ENCODE results near the gene IKBKE. TPM values are rescaled to one million over a fixed set of nuclear protein-coding genes. Genes with fewer than 3 reads are reported as not detected.

IKBKE gene
- total RNA-seq, 1 experiment from 2014 or later = 36.0 TPM

DNA sequence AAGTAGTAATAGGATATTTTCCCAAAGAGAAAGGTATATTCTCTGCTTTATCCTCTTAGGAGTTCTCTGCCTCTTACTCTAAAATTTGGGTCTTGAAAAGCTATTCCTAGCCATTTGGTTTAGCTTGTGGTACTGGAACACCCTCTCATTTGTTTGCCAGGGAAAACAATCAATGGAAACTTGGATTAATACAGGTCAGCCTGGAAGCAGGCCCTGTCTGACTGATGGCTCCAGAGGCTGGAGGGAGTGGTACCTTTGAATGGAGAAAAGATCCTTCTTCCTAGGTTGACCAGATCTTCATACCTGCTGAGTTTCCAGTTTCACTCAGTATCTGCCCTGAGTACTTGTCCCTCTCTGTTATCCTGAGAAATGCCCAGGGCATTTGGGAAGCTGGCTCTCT is 31.7 kb upstream of the IKBKE start:
- H3K4me1 ChIP-seq (ENCODE audit: low read length) = no peaks in the 10 kb centered on the region
- H3K9me2 ChIP-seq (replicated peaks; ENCODE audit: insufficient read depth, low read length) = no peaks in the 10 kb centered on the region
- no peak for DNase-seq
- no peaks in the 10 kb centered on the region for H3K27me3 ChIP-seq (ENCODE audit: low read length)
- H2AFZ ChIP-seq (ENCODE audit: low read length) = no peak overlapping the region
- H3K9me3 ChIP-seq (ENCODE audit: low read length) = no peaks in the 10 kb centered on the region
- no peaks in the 10 kb centered on the region for H3K79me2 ChIP-seq (ENCODE audit: low read length)
- peaks cover 33% of the 10 kb centered on the region; the same call in 1 of the 2 replicates for H3K36me3 ChIP-seq (ENCODE audit: insufficient read depth, low read length)
- H3K27ac ChIP-seq (ENCODE audit: low read length) = no peak overlapping the region
- no peaks in the 10 kb centered on the region for H4K20me1 ChIP-seq (ENCODE audit: insufficient read depth, low read depth, low read length)
- no peak overlapping the region for H3K4me2 ChIP-seq (ENCODE audit: low read depth, low read length, poor library complexity, severe bottlenecking)
- H3K4me3 ChIP-seq (ENCODE audit: low read length) = no peak overlapping the region
- no peak overlapping the region for H3K9ac ChIP-seq (ENCODE audit: low read length)

DNA sequence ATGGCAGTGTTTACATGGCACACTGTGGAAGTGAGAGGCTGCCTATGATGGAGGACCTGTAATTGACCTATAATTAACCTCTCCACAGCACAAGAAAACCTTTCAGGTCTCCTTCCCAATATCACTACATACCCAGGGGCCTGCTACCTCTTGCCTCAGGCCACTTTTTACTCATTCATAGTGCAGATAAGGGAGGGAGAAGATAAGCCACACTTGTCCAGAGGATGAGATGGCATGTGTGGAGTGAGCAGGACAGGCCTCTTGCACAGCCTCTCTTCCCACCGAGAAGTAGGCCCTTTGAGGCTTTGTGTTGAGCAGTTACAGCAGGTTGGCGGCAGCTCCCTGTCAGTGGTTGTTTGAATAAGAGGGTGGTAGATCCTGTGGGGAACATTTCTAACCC is 31.1 kb upstream of the IKBKE start:
- Histone ChIP-seq H3K27ac (ENCODE audit: low read length) (no peak overlapping the region), H3K9ac (ENCODE audit: low read length) (no peak overlapping the region), H3K79me2 (ENCODE audit: low read length) (no peaks in the 10 kb centered on the region), H3K4me2 (ENCODE audit: low read depth, low read length, poor library complexity, severe bottlenecking) (no peak overlapping the region), H3K4me1 (ENCODE audit: low read length) (no peaks in the 10 kb centered on the region), H2AFZ (ENCODE audit: low read length) (no peak overlapping the region), H3K4me3 (ENCODE audit: low read length) (no peak overlapping the region), H3K9me2 (replicated peaks; ENCODE audit: insufficient read depth, low read length) (no peaks in the 10 kb centered on the region), H3K9me3 (ENCODE audit: low read length) (no peaks in the 10 kb centered on the region), H4K20me1 (ENCODE audit: insufficient read depth, low read depth, low read length) (no peaks in the 10 kb centered on the region), H3K36me3 (ENCODE audit: insufficient read depth, low read length) (peaks cover 31% of the 10 kb centered on the region; the same call in 1 of the 2 replicates), H3K27me3 (ENCODE audit: low read length) (no peaks in the 10 kb centered on the region)
- DNase-seq = no peak

DNA sequence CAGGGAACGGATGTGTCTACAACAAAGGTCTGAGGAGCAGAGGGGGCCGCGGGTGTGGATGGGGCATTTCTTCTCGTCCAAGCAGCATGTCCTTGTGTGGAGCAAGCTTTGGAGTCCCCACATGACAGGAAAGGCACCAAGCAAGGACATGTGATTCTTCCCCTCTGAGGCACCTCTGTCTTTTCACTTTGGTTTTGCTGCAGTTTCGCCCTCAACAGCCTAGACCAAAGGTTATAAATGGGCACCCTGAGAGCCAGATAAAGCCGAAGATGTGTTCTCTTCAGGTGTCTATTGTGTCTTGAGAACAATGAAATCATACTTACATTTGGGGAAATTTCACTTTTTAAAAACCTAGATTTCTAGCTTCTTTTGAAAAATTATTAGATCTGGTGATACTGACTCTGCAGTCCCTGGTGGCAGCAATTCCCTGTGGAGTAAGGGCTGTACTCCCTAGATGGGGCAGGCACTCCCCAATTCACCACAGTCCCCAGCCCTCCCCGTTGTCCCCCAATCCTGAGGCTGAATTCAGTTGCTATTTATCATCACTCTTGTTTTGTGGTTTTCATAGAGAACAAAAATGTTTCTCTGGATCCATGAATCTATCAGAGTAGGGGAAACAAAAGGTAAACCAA is 28.8 kb upstream of the IKBKE start:
- no peaks in the 10 kb centered on the region for H3K9me2 ChIP-seq (replicated peaks; ENCODE audit: insufficient read depth, low read length)
- no peak overlapping the region for H3K4me3 ChIP-seq (ENCODE audit: low read length)
- H2AFZ ChIP-seq (ENCODE audit: low read length) = no peak overlapping the region
- H3K27ac ChIP-seq (ENCODE audit: low read length) = no peak overlapping the region
- no peak overlapping the region for H3K4me2 ChIP-seq (ENCODE audit: low read depth, low read length, poor library complexity, severe bottlenecking)
- no peaks in the 10 kb centered on the region for H3K79me2 ChIP-seq (ENCODE audit: low read length)
- no peak overlapping the region for H3K9ac ChIP-seq (ENCODE audit: low read length)
- no peaks in the 10 kb centered on the region for H3K27me3 ChIP-seq (ENCODE audit: low read length)
- H3K9me3 ChIP-seq (ENCODE audit: low read length) = no peaks in the 10 kb centered on the region
- no peak for DNase-seq
- H3K36me3 ChIP-seq (ENCODE audit: insufficient read depth, low read length) = peaks cover 30% of the 10 kb centered on the region; the same call in 1 of the 2 replicates
- H3K4me1 ChIP-seq (ENCODE audit: low read length) = no peaks in the 10 kb centered on the region
- no peaks in the 10 kb centered on the region for H4K20me1 ChIP-seq (ENCODE audit: insufficient read depth, low read depth, low read length)

DNA sequence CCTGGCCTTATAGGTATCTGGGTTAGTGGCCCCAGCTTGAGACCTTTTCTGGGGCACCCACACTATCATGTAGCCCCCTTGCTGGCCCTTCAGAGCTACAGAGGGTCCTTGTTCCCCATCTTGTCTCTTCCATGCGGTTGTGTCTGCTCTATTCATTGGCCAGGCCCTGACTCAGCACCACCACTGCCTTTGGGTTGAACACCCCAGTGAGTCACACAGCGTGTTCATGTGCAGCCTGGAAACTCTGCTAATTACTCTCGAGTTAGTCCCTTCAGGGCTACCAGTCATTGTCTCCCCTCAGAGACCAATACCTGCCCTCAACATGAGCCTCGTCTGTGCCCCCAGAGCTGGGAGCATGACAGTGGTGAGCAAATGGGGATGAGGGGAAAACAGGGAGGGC is 28.2 kb upstream of the IKBKE start:
- H3K27me3 ChIP-seq (ENCODE audit: low read length) = no peaks in the 10 kb centered on the region
- no peaks in the 10 kb centered on the region for H3K4me1 ChIP-seq (ENCODE audit: low read length)
- no peaks in the 10 kb centered on the region for H3K9me2 ChIP-seq (replicated peaks; ENCODE audit: insufficient read depth, low read length)
- H3K4me2 ChIP-seq (ENCODE audit: low read depth, low read length, poor library complexity, severe bottlenecking) = no peak overlapping the region
- no peak overlapping the region for H3K27ac ChIP-seq (ENCODE audit: low read length)
- no peak overlapping the region for H2AFZ ChIP-seq (ENCODE audit: low read length)
- H3K79me2 ChIP-seq (ENCODE audit: low read length) = no peaks in the 10 kb centered on the region
- no peaks in the 10 kb centered on the region for H4K20me1 ChIP-seq (ENCODE audit: insufficient read depth, low read depth, low read length)
- no peaks in the 10 kb centered on the region for H3K9me3 ChIP-seq (ENCODE audit: low read length)
- H3K4me3 ChIP-seq (ENCODE audit: low read length) = no peak overlapping the region
- H3K9ac ChIP-seq (ENCODE audit: low read length) = no peak overlapping the region
- H3K36me3 ChIP-seq (ENCODE audit: insufficient read depth, low read length) = peaks cover 24% of the 10 kb centered on the region; the same call in 1 of the 2 replicates
- DNase-seq = no peak

DNA sequence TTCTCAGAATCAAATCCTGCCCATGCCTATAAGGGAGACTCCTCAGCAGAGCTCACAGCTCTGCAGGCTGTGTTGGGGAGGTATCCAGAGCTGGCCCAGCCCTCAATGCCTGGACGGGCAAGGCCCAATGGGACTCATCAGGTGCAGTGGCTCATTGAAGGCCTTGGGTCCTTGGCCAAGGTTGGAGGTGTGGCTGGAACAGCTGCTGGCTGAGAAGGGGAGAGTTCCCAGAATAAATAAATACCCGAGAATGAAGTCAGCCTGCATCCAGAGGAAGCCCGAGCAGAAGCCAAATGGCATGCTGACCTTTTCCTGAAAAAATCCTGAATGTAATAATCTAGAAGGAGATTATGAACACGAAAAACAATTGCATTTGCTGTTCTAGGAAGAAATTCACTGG is 25.2 kb upstream of the IKBKE start:
- no peak overlapping the region for H3K9ac ChIP-seq (ENCODE audit: low read length)
- DNase-seq = no peak
- no peaks in the 10 kb centered on the region for H3K79me2 ChIP-seq (ENCODE audit: low read length)
- H3K4me2 ChIP-seq (ENCODE audit: low read depth, low read length, poor library complexity, severe bottlenecking) = no peak overlapping the region
- no peak overlapping the region for H3K27ac ChIP-seq (ENCODE audit: low read length)
- no peaks in the 10 kb centered on the region for H3K9me2 ChIP-seq (replicated peaks; ENCODE audit: insufficient read depth, low read length)
- H3K9me3 ChIP-seq (ENCODE audit: low read length) = no peaks in the 10 kb centered on the region
- H3K36me3 ChIP-seq (ENCODE audit: insufficient read depth, low read length) = peaks cover 16% of the 10 kb centered on the region; the same call in 1 of the 2 replicates
- no peaks in the 10 kb centered on the region for H3K27me3 ChIP-seq (ENCODE audit: low read length)
- H2AFZ ChIP-seq (ENCODE audit: low read length) = no peak overlapping the region
- H3K4me3 ChIP-seq (ENCODE audit: low read length) = no peak overlapping the region
- no peaks in the 10 kb centered on the region for H3K4me1 ChIP-seq (ENCODE audit: low read length)
- H4K20me1 ChIP-seq (ENCODE audit: insufficient read depth, low read depth, low read length) = no peaks in the 10 kb centered on the region

DNA sequence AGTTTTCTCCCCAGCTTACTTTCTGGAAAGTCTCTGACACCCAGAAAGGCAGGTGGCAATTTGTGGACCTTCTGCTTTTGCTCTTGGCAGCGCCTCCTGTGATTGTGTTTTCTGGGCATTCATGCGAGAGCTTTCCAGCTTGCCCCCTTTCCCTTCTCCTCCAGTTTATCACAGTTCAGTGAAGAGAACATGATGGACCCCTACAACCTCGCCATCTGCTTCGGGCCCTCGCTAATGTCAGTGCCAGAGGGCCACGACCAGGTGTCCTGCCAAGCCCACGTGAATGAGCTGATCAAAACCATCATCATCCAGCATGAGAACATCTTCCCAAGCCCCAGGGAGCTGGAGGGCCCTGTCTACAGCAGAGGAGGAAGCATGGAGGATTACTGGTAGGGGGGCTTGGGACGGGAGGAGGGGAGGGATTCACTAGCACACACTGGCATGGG is 24.3 kb upstream of the IKBKE start:
- no peak overlapping the region for H3K27ac ChIP-seq (ENCODE audit: low read length)
- H3K27me3 ChIP-seq (ENCODE audit: low read length) = no peaks in the 10 kb centered on the region
- no peak overlapping the region for H2AFZ ChIP-seq (ENCODE audit: low read length)
- no peak overlapping the region for H3K9ac ChIP-seq (ENCODE audit: low read length)
- no peak overlapping the region for H3K4me2 ChIP-seq (ENCODE audit: low read depth, low read length, poor library complexity, severe bottlenecking)
- H3K9me2 ChIP-seq (replicated peaks; ENCODE audit: insufficient read depth, low read length) = no peaks in the 10 kb centered on the region
- no peaks in the 10 kb centered on the region for H3K9me3 ChIP-seq (ENCODE audit: low read length)
- no peak overlapping the region for H3K4me3 ChIP-seq (ENCODE audit: low read length)
- no peaks in the 10 kb centered on the region for H3K4me1 ChIP-seq (ENCODE audit: low read length)
- no peaks in the 10 kb centered on the region for H4K20me1 ChIP-seq (ENCODE audit: insufficient read depth, low read depth, low read length)
- no peaks in the 10 kb centered on the region for H3K79me2 ChIP-seq (ENCODE audit: low read length)
- no peak for DNase-seq
- peaks cover 21% of the 10 kb centered on the region for H3K36me3 ChIP-seq (ENCODE audit: insufficient read depth, low read length)

DNA sequence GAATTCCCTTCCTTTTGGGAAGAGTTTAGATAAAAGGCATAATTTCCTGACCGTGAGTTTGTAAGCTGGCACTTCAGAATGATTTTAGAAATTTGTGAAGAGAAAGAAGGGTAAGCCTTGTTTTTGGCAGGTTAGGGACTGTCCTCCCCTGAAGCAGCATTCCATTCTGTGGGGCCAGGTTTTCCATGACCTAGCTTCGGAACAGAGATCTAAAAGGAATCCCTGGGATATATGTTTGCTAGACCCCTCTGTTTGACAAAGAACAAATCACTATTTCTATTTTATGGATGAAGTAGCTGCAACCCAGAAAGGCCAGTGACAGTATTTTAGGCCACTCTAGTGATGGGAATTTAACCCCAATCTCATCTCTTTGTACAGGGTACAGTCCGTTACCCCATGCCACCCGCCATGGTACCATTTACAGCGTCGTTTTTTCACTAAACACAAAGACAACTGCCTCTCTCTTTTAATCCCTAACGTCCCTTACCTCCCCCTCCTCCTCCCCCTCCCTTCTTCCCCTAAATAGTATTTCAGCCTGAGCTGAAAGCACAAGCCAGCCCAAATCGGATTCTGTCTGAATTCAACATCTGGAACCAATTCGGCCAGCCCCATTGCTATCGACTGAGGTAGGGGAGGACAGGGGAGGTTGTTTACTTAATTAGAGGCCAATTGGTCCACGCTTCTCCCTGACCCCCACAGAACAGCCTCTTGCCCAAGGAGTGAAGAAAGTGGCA is 23.4 kb upstream of the IKBKE start:
- H3K36me3 ChIP-seq (ENCODE audit: insufficient read depth, low read length) = peaks cover 20% of the 10 kb centered on the region
- no peaks in the 10 kb centered on the region for H3K9me2 ChIP-seq (replicated peaks; ENCODE audit: insufficient read depth, low read length)
- H3K4me2 ChIP-seq (ENCODE audit: low read depth, low read length, poor library complexity, severe bottlenecking) = no peak overlapping the region
- no peak overlapping the region for H3K9ac ChIP-seq (ENCODE audit: low read length)
- H3K27me3 ChIP-seq (ENCODE audit: low read length) = no peaks in the 10 kb centered on the region
- H3K4me1 ChIP-seq (ENCODE audit: low read length) = no peaks in the 10 kb centered on the region
- no peak for DNase-seq
- no peak overlapping the region for H3K27ac ChIP-seq (ENCODE audit: low read length)
- no peak overlapping the region for H2AFZ ChIP-seq (ENCODE audit: low read length)
- no peaks in the 10 kb centered on the region for H3K79me2 ChIP-seq (ENCODE audit: low read length)
- no peak overlapping the region for H3K4me3 ChIP-seq (ENCODE audit: low read length)
- no peaks in the 10 kb centered on the region for H4K20me1 ChIP-seq (ENCODE audit: insufficient read depth, low read depth, low read length)
- no peaks in the 10 kb centered on the region for H3K9me3 ChIP-seq (ENCODE audit: low read length)

DNA sequence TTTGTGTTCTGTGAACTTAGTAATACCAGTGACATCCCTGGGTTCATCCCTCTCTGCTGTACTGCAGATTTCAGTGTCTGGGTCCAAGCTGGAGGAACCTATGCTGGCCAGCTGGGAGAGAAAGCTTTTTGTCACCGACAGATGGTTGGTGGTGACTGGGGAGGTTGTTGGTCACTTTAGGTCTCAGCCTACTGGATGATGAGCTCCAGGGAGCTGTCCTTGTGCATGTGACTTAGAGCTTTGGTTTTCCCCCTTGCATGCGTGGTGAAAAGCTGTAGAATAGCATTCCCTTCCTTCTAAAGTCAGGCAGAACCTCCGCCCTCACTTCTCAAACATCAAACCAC is 22.9 kb upstream of the IKBKE start:
- Histone ChIP-seq H4K20me1 (ENCODE audit: insufficient read depth, low read depth, low read length) (no peaks in the 10 kb centered on the region), H3K4me2 (ENCODE audit: low read depth, low read length, poor library complexity, severe bottlenecking) (no peak overlapping the region), H3K9me2 (replicated peaks; ENCODE audit: insufficient read depth, low read length) (no peaks in the 10 kb centered on the region), H3K9me3 (ENCODE audit: low read length) (no peaks in the 10 kb centered on the region), H3K9ac (ENCODE audit: low read length) (no peak overlapping the region), H3K27me3 (ENCODE audit: low read length) (no peaks in the 10 kb centered on the region), H3K27ac (ENCODE audit: low read length) (no peak overlapping the region), H3K4me1 (ENCODE audit: low read length) (no peaks in the 10 kb centered on the region), H3K79me2 (ENCODE audit: low read length) (no peaks in the 10 kb centered on the region), H2AFZ (ENCODE audit: low read length) (no peak overlapping the region), H3K36me3 (ENCODE audit: insufficient read depth, low read length) (peaks cover 22% of the 10 kb centered on the region), H3K4me3 (ENCODE audit: low read length) (no peak overlapping the region)
- no peak for DNase-seq

Measured in Karpas-422 (cell line).